Astrocyte (in vitro differentiated cells and primary cell): ENCODE measurements around the gene SUSD6.

Experiments used
- CTCF ChIP-seq: IDR thresholded peaks from 2 replicates; pipeline ENCODE4 v1.5.1; 2011; ENCODE audit warnings: low read depth, mild to moderate bottlenecking, inconsistent platforms, low read length, moderate library complexity; ENCODE audit not compliant: insufficient read depth
- EZH2 ChIP-seq: IDR thresholded peaks from 2 replicates; pipeline ENCODE4 v1.6.1; 2012; ENCODE audit warnings: mild to moderate bottlenecking, low read length, inconsistent platforms; ENCODE audit not compliant: insufficient read depth

GRCh38 chr14:69693145-69693544, 81.7 kb downstream of the SUSD6 start:
- no peak for TF ChIP-seq EZH2
- TF ChIP-seq CTCF = no peak
